Testis (tissue), 2 donors: ENCODE data around the gene CORO2B.

Experiments
- POLR2A ChIP-seq: fragments of 450-650 bp; IDR thresholded peaks from one replicate; pipeline ENCODE4 v1.6.1; 2017; ENCODE audit warnings: antibody characterized with exemption, mild to moderate bottlenecking, moderate library complexity
- TF ChIP-seq, protein P1 (sequence below), 3 experiments: fragments of 450-650 bp in 2 of 3; fragments of 200-600 bp in 1 of 3; sonication (generic) in 1 of 3; IDR thresholded peaks; one replicate each; pipeline ENCODE4 v1.5.1; 2016 to 2019; ENCODE audit warnings: antibody characterized with exemption in 3 of 3, mild to moderate bottlenecking in 2 of 3, moderate library complexity in 1 of 3

DNA sequence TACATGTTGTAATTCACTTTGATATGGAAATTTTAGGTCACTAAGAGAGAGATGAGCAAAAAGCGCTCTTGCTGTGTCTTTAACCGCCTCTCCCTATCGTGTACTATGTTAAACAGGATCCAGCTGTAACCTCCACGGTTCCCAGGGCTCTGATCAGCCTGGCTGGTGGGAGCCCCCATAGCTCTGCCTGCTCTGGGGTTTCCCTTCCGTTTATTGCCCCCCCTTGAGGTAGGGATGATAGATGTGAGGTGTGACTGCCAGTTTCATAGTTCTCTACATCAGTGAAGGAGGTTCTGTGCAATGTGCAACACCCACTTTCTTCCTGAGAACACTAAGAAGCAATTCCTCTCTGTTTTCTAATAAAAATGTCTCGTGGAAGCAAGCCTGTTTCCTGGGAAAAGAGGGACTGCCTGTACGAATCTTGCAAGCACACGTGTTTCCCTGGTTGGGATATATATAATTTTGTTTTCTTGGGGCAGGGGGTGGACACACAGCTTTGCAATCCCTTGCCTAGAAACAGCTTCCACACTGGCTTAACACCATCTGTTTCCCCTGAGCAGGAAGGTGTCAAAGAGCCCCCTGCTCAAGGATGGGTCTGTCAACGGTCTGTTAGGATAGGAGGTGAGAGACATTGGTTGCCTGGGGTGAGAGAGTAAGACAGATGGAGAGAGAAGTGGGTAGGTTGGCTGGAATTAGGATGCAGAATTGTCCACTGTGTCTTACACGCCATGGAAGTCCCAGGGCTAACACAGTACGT, 23.8 kb downstream of the CORO2B start:
- TF ChIP-seq, protein P1, sequence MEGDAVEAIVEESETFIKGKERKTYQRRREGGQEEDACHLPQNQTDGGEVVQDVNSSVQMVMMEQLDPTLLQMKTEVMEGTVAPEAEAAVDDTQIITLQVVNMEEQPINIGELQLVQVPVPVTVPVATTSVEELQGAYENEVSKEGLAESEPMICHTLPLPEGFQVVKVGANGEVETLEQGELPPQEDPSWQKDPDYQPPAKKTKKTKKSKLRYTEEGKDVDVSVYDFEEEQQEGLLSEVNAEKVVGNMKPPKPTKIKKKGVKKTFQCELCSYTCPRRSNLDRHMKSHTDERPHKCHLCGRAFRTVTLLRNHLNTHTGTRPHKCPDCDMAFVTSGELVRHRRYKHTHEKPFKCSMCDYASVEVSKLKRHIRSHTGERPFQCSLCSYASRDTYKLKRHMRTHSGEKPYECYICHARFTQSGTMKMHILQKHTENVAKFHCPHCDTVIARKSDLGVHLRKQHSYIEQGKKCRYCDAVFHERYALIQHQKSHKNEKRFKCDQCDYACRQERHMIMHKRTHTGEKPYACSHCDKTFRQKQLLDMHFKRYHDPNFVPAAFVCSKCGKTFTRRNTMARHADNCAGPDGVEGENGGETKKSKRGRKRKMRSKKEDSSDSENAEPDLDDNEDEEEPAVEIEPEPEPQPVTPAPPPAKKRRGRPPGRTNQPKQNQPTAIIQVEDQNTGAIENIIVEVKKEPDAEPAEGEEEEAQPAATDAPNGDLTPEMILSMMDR (IDR thresholded peaks at IDR 0.05), result no peak
- no peak for TF ChIP-seq POLR2A
